Erythroblast (primary cell): ENCODE data around the gene ACE.
A peak's percentile ranks its signal among the peaks of the same experiment; 100 is the strongest.

Source experiments
- DNase-seq, 2 experiments: peaks; one replicate each; lab custom pipeline; 2025; lab: John Stamatoyannopoulos, UW
- GATA1 ChIP-seq: IDR thresholded peaks from 2 replicates; pipeline ENCODE4 v1.6.1; 2011; ENCODE audit warnings: low read depth, mild to moderate bottlenecking, control low read depth, low read length, moderate library complexity
- POLR2A ChIP-seq: IDR thresholded peaks from 2 replicates; pipeline ENCODE4 v1.6.1; 2011; ENCODE audit warnings: mild to moderate bottlenecking, low read length

ACE gene

DNA sequence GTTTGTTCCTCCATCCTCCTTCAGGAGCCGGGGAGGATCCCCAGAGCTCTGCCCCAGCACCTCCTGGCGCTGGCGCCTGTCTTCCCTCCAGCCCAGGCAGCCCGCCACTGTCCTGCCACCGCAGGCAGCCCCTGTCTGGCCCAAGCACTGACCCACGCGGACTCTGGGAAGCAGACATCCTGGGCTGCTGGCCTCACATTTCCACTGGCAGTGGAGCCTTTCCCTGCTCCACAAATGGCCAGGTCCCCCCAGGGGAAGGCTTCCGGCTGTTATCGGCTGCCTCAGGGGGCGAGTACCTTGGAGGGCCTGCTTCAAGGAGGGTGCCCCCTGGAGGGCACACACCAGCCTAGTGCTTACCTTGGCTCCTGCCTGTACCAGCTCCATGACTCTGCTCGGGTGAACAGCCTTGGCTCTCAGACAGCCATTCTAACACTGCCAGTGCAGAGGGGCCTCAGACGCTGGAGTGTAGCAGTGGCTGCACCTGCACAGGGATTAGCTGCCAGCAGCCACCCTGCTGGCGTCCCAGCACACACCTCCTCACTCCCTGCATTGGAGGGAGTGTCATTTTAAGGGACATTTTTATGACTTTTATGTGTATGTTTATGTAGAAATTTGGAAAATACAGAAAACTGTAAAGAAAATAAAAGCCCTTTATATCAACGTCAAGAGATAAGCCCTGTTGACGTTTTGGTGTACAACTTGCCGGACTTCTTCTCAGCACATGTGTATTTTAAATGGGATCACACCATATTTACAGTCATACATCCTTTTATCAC lies 21.0 kb downstream of the ACE start:
- no peak for TF ChIP-seq GATA1
- no peak for TF ChIP-seq POLR2A
- peak; percentile 23 to 25 for DNase-seq

DNA sequence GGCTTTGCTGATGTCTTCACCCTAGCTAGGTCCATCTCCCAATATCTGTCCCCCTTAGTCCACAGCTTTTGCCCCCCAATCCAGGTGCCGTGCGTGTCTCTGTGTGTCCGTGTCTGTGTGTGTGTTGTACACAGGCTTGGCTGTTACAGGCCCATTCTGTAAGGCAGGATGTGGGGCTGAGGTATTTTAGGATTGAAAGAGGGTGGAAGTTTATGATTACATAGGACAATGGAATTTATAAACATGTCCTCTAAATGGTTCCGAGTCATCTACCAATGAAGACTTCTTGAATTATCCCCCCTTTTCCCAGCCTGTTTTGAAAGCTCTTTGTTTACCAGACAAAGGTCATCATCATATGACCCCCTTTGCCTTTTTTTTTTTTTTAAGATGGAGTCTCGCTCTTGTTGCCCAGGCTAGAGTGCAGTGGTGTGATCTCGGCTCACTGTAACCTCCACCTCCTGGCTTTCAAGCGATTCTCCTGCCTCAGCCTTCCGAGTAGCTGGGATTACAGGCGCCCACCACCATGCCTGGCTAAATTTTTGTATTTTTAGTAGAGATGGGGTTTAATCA lies 21.9 kb downstream of the ACE start:
- TF ChIP-seq POLR2A (no peak), GATA1 (no peak)
- DNase-seq: no peak

DNA sequence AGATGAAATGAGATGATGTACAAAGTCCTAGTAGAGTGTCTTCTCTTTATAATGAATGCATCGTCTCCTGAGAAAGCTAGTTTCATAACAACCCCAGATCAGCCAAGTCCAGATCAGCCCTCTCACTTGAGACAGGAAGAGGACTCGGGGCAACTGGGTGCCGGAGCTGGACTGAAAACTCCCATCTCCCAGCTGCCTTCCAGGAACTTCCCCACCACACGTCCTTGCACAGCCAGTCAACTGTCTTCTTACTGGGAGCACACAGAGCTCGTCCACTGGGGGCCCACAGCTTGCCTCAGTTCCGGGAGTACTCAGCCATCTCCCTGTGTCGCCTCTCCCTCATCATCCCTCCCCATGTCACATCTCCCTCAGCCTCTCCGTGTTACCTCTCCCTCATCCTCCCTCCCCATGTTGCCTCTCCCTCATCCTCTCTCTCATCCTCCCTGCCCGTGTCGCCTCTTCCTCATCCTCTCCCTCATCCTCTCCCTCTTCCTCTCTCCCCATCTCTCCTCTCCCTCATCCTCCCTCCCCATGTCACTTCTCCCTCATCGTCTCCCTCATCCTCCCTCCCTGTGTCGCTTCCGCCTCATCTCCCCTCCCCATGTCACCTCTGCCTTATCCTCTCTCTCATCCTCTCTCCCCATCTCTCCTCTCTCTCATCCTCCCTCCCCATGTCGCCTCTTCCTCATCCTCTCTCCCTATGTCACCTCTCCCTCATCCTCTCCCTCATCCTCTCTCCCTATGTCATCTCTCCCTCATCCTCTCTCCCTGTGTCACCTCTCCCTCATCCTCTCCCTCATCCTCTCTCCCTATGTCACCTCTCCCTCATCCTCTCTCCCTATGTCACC lies 23.9 kb downstream of the ACE start:
- DNase-seq: no peak
- TF ChIP-seq GATA1 (no peak), POLR2A (no peak)

DNA sequence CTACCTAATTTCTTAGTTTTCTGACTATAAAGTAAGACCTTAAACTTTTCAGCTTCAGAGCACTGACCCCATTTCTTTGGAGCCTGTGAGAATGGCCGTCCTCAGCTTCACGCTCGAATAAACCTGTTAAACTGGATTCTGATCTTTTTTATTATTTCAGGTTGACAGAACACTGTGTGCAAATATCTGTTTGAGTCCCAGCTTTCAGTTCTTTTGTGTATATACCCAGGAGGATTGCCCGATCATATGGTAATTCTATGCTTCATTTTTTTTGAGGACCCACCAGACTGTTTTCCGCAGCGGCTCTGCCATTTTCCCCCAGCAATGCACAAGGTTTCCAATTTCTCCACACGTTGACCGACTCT lies 26.5 kb downstream of the ACE start:
- no peak for DNase-seq
- TF ChIP-seq GATA1: no peak
- TF ChIP-seq POLR2A: no peak

DNA sequence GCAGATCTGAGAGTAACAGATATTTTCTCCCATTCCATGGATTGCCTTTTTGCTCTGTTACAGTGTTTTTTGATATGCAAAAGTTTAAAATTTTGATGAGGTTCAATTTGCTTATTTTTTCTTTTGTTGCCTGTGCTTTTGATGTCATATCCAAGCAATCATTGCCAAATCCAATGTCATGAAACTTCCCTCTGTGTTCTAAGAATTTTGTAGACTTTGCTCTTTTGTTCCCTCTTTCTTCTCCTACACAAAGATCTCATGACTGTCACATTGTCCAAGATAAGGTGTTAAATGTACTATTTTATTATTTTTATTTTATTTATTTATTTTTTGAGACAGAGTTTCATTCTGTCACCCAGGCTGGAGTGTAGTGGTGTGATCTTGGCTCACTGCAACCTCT lies 27.4 kb downstream of the ACE start:
- TF ChIP-seq POLR2A (no peak), GATA1 (no peak)
- DNase-seq: no peak

DNA sequence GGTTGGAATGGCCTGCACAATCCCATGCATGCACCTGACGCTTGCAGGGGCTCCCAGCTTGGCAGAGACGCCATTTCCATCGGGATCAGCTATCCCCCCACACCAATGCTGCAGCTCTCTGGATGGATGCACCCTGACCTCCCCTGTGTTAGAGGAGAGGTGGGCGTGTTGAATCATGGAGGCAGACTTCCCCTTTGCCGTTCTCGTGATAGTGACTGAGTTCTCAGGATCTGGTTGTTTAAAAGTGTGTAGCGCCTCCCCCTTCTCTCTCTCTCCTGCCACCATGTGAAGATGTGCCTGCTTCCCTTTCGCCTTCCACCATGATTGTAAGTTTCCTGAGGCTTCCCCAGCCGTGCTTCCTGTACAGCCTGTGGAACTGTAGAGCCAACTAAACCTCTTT lies 28.5 kb downstream of the ACE start:
- no peak for TF ChIP-seq GATA1
- TF ChIP-seq POLR2A: no peak
- DNase-seq: no peak

DNA sequence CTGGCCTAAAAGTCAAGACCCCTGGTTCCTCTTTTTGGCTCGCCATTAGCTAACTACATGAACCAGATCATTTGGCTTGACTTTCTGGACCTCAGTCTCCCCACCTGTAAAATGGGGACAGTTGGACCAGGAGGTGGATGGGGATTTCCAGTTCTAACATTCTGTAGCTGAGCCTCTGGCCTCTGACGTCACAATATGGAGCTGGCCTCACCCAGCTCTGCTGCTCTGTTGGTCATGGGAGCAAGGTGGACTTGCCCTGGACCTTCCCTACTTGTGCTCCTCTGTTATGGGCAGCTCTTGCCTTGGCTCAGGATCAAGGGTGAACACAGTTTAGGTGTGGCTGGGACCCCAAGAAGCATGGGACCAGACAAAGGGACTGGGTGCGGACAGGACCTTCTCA lies 29.8 kb downstream of the ACE start:
- no peak for DNase-seq
- TF ChIP-seq POLR2A (no peak), GATA1 (no peak)

DNA sequence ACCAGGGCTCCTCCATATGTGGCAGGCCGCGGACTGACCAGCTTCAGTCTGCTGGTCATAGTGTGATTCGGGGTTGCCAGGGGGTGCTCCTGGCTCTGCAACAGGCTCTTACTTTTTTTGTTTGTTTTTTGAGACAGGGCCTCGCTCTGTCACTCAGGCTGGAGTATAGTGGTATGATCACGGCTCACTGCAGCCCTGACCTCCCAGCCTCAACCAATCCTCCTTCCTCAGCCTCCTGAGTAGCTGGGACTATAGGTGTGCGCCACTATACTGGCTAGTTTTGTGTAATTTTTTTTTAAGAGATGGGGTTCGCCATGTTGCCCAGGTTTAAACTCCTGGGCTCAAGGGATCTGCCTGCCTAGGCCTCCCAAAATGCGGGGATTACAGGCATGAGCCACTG lies 34.5 kb downstream of the ACE start:
- TF ChIP-seq GATA1: no peak
- no peak for DNase-seq

DNA sequence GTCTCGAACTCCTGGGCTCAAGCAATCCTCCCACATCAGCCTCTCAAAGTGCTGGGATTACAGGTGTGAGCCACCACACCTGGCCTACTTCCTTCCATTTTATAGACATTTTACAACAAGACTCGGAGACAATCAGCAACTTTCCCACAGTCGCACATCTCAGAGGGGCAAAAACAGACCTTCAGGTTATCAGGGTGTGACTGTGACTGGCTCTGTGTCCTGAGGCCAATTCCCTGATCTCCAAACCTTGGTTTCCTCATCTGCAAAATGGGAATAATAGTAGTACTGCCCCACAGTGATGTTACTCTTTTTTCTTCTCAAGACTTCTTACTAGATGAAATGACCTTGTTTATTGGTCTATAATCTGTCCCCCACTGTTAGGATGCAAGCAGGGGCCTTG lies 35.5 kb downstream of the ACE start:
- no peak for DNase-seq
- TF ChIP-seq GATA1 (no peak), POLR2A (no peak)

DNA sequence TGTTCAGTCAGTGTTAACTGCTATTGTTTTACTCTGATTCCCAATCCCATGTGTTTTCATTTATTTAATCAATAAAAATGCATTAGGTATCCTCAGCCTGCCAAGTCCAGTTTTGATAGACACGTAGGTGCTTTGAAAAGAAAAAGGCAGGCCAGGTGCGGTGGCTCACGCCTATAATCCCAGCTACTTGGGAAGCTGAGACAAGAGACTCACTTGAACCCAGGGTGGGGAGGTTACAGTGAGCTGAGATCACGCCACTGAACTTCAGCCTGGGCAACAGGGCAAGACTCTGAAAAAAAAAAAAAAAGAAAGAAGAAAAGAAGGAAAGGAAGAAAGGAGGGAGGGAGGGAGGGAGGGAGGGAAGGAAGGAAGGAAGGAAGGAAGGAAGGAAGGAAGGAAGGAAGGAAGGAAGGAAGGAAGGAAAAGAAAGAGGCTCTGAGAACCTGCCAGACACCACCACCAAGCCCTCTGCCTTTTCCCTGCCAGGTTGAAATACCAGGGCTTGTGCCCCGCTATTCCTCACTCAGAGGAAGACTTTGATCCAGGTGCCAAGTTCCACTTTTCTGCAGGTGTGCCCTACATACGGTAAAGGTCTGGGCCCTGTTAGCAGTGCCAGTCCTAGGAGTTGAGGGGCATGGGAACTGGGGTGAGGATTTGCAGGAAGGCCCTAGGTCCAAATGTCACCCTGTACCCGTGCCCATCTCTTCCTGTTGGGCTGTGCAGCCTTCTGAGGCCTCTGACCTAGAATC lies 36.2 kb downstream of the ACE start:
- TF ChIP-seq GATA1 (no peak), POLR2A (no peak)
- DNase-seq: no peak

DNA sequence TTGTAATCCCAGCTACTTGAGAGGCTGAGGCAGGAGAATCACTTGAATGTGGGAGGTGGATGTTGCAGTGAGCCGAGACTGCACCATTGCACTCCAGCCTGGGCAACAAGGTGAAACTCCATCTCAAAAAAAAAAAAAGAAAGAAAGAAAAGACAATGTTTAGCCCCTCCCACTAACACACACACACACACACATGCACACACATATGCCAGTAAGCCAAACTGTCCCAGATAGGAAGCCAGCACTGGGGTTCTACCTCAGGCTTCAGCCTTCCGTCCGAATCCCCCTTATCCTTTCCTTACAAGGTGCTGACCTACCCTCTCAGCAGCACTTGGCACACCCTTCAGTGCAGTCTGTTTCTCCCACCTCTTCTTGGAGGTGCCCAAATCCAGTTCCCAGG lies 37.6 kb downstream of the ACE start:
- no peak for DNase-seq
- TF ChIP-seq POLR2A: no peak
- TF ChIP-seq GATA1: no peak

DNA sequence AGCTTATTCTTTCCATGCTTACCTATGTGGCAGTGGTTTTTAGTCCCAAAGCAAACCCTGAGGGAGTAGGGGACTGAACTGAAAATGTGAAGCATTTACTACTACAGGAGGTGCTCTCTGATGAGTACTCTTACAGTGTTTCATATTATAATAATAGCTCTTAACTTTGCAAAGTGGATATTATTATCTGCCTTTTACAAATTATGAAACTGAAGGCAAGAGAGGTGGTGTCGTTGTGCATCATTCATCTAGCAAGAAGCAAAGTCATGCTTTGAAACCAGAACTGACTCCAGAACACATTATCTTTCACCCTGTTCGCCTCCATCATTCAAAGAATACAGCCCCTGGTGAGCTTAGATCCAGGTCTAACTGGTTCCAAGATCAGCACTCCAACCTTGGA lies 38.1 kb downstream of the ACE start:
- TF ChIP-seq GATA1 (no peak), POLR2A (no peak)
- DNase-seq: no peak

DNA sequence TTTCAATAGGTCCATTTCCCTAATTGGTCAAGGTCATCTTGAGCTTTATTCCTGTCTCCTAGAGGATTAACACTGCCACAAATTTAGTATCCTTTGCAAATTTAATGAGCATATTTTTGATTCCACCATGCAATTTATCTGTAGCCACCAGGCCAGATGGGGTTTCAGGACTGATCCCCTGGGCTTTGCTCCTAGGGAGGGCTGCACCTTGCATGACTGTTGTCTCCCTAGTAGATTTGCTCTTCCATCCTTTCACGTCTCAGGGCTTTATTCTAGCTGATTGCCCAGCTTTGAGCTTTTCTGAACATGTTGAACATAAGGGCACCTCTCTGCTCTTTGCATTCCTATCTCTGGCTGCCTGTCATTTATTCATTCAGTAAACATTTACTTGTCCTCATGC lies 38.6 kb downstream of the ACE start:
- no peak for DNase-seq
- no peak for TF ChIP-seq GATA1
